GM12865 (cell line): ENCODE results near the gene CDH1.
A peak's percentile ranks its signal among the peaks of the same experiment; 100 is the strongest.

Experiments used
- DNase-seq: peaks from one replicate; pipeline ENCODE4 v3.0.0; 2010; ENCODE audit warnings: low read depth
- H3K4me3 ChIP-seq: 2 replicates; pipeline ENCODE4 v1.5.1; 2011; ENCODE audit warnings: mild to moderate bottlenecking, low read depth, low read length, control low read depth
- TF ChIP-seq, protein P1 (sequence below): IDR thresholded peaks from 2 replicates; pipeline ENCODE4 v1.5.1; 2011; ENCODE audit warnings: low read length, control low read depth, low read depth, inconsistent platforms; ENCODE audit not compliant: insufficient read depth; ENCODE audit errors: missing control alignments

The CDH1 gene

GRCh38 chr16:68737046-68737729 is at the start of gene CDH1:
Gene CDH1 (plus strand): TSS chr16:68737292. CDS start chr16:68737416, 124 bp downstream.
- DNase-seq = peak; percentile 52
- H3K4me3 ChIP-seq = peak within 1 kb of the TSS; percentile 37
- TF ChIP-seq, protein P1, sequence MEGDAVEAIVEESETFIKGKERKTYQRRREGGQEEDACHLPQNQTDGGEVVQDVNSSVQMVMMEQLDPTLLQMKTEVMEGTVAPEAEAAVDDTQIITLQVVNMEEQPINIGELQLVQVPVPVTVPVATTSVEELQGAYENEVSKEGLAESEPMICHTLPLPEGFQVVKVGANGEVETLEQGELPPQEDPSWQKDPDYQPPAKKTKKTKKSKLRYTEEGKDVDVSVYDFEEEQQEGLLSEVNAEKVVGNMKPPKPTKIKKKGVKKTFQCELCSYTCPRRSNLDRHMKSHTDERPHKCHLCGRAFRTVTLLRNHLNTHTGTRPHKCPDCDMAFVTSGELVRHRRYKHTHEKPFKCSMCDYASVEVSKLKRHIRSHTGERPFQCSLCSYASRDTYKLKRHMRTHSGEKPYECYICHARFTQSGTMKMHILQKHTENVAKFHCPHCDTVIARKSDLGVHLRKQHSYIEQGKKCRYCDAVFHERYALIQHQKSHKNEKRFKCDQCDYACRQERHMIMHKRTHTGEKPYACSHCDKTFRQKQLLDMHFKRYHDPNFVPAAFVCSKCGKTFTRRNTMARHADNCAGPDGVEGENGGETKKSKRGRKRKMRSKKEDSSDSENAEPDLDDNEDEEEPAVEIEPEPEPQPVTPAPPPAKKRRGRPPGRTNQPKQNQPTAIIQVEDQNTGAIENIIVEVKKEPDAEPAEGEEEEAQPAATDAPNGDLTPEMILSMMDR = no peak

DNA sequence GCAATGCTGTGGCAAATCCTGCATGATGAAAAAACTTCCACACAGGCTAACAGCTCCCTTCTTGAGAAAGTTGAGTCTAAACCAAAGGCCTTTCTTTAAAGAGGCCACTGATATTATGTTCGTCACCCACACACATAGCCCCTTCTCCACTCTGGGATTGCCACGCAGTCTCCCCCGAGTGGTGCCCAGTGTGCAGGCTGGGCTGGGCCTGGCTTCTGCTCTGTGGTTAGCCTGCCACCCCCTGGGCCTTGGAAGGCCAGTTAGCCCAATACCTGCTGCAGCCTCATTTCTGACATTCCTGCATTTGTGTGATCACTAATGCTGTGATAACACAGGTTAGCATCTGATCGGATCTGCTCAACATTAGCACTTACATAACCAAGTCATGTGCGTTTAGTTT is 47.2 kb upstream of the CDH1 start:
- no peak for DNase-seq
- H3K4me3 ChIP-seq = no peak overlapping the region
- TF ChIP-seq, protein P1 = no peak

GRCh38 chr16:68695575-68695974 is 41.5 kb upstream of the CDH1 start:
- TF ChIP-seq, protein P1 = no peak
- H3K4me3 ChIP-seq = no peak overlapping the region
- DNase-seq = no peak

GRCh38 chr16:68696514-68696913 is 40.6 kb upstream of the CDH1 start:
- DNase-seq = no peak
- TF ChIP-seq, protein P1 = no peak
- H3K4me3 ChIP-seq = no peak overlapping the region

DNA sequence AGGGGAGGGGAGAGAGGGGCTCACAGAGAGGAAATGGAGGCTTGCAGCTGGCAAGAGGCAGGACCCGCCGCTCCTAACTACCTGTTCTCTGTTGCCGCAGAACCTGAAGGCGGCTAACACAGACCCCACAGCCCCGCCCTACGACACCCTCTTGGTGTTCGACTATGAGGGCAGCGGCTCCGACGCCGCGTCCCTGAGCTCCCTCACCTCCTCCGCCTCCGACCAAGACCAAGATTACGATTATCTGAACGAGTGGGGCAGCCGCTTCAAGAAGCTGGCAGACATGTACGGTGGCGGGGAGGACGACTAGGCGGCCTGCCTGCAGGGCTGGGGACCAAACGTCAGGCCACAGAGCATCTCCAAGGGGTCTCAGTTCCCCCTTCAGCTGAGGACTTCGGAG is 39.0 kb upstream of the CDH1 start:
- H3K4me3 ChIP-seq = no peak overlapping the region
- TF ChIP-seq, protein P1 = no peak
- no peak for DNase-seq

GRCh38 chr16:68700120-68700519 is 37.0 kb upstream of the CDH1 start:
- TF ChIP-seq, protein P1 = no peak
- H3K4me3 ChIP-seq = no peak overlapping the region
- no peak for DNase-seq

- no peak for DNase-seq
- TF ChIP-seq, protein P1 = no peak
- no peak overlapping the region for H3K4me3 ChIP-seq
These were observed 36.3 kb upstream of the CDH1 start for GRCh38 chr16:68700831-68701230.
